ENCODE measurements around the gene SLC3A2.

The SLC3A2 gene

DNA sequence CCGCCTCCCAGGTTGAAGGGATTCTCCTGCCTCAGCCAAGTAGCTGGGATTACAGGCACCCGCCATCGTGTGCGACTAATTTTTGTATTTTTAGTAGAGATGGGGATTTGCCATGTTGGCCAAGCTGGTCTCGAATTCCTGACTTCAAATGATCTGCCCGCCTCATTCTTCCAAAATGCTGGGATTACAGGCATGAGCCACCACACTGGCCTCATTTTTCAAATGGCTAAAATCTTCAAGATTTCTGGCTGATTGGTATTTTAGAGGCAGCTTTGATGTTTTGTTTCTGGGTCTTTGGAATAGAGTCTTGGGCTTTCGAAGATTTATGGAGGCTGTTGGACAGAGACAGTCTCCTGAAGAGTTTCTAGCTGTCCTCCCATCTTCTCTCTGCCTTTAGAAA is 5.8 kb upstream of the SLC3A2 start:
- H3K9ac ChIP-seq (ENCODE audit: low read length): no peak overlapping the region
- no peaks in the 10 kb centered on the region for H3K27me3 ChIP-seq (ENCODE audit: control insufficient read depth, insufficient read depth, low read length)
- peaks cover 6% of the 10 kb centered on the region for H3K4me1 ChIP-seq (ENCODE audit: control insufficient read depth, low read depth, low read length)
- H3K4me3 ChIP-seq (ENCODE audit: low read length): no peak overlapping the region
- peaks cover 56% of the 10 kb centered on the region for H3K36me3 ChIP-seq (ENCODE audit: control insufficient read depth, low read depth, low read length)
- no peak overlapping the region for H3K27ac ChIP-seq (ENCODE audit: low read length)
- no peaks in the 10 kb centered on the region for H3K9me3 ChIP-seq (ENCODE audit: control insufficient read depth, low read depth, low read length)

DNA sequence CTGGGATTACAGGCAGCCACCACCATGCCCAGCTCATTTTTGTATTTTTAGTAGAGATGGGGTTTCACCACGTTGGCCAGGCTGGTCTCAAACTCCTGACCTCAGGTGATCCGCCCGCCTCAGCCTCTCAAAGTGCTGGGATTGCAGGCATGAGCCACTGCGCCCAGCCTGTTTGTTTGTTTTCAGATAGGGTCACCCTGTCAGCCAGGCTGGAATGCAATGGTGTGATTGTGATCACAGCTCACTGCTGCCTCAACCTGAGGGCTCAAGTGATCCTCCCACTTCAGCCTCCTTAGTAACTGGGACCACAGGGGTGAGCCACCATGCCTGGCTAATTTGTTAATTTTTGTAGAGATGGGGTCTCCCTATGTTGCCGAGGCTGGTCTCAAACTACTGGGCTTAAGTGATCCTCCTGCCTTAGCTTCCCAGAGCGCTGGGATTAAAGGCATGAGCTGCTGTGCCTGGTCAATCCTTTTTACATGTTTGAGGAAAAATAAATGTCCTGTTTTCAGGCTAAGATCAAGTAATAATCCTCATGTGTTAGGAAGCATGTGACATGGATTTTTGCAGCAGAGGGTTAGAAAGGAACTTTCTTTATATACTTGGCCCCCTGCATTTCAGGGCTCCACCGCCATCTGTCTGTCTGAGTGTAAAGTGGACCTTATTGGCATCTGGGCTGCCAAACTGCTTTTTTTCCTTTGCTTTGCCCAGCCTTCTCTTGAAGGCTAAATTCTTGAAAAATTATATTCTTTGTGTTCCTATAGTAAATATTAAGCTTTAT is 4.8 kb upstream of the SLC3A2 start:
- no peak overlapping the region for H3K27ac ChIP-seq (ENCODE audit: low read length)
- H3K4me1 ChIP-seq (ENCODE audit: control insufficient read depth, low read depth, low read length): peaks cover 13% of the 10 kb centered on the region
- no peak overlapping the region for H3K9ac ChIP-seq (ENCODE audit: low read length)
- no peak overlapping the region for H3K4me3 ChIP-seq (ENCODE audit: low read length)
- H3K27me3 ChIP-seq (ENCODE audit: control insufficient read depth, insufficient read depth, low read length): no peaks in the 10 kb centered on the region
- H3K9me3 ChIP-seq (ENCODE audit: control insufficient read depth, low read depth, low read length): no peaks in the 10 kb centered on the region
- H3K36me3 ChIP-seq (ENCODE audit: control insufficient read depth, low read depth, low read length): peaks cover 58% of the 10 kb centered on the region

DNA sequence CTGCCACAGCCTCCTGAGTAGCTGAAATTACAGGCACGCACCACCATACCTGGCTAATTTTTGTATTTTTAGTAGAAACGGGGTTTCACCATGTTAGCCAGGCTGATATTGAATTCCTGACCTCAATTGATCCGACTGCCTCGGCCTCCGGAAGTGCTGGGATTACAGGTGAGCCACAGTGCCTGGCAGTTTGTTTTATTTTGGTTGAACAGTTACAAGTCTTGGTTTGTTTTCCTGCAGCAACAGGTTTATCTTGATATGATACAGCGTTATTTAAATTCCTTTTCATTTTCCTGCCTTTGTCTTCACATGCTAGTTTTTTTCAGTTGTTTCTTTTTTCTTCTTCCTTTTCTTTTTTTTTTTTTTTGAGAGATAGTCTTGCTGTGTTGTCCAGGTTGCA is 4.0 kb upstream of the SLC3A2 start:
- Histone ChIP-seq H3K4me1 (ENCODE audit: control insufficient read depth, low read depth, low read length) (peaks cover 13% of the 10 kb centered on the region), H3K36me3 (ENCODE audit: control insufficient read depth, low read depth, low read length) (peaks cover 56% of the 10 kb centered on the region), H3K27ac (ENCODE audit: low read length) (no peak overlapping the region), H3K4me3 (ENCODE audit: low read length) (no peak overlapping the region), H3K27me3 (ENCODE audit: control insufficient read depth, insufficient read depth, low read length) (no peaks in the 10 kb centered on the region), H3K9me3 (ENCODE audit: control insufficient read depth, low read depth, low read length) (no peaks in the 10 kb centered on the region), H3K9ac (ENCODE audit: low read length) (no peak overlapping the region)

DNA sequence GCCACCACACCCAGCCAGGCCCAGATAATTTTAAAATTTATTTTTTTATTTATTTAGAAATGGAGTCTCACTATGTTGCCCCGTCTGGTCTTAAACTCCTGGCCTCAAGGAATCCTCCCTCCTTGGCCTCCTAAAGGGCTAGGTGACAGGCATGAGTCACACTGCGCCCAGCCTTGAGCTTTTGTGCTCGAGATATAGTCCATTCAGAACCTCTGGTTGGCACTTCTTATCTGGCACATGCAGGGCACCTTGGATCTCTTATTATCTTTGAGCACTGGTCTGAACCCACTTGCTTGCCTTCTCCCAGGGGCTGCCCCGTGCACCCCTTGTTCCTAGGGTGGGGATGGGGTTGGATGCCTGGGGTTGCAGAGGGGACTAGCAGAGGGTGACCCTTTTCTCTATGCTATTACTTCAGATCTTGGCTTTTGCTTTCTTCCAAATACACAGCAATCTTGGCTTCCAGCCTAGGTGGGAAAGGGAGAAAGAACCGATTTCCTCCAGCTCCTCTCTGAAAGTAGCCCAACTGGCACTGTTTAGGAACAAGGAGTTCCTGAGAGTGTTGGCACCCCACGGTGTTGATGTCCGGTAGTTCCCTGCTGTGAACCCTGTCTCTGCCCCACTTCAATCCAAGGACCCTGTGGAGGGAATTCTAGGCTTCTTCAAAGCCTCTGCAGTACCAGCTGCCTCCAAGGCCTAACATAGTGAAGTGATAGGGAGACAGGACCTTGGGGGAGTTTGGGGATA is 1.3 kb upstream of the SLC3A2 start:
- Histone ChIP-seq H3K36me3 (ENCODE audit: control insufficient read depth, low read depth, low read length) (peaks cover 67% of the 10 kb centered on the region), H3K27ac (ENCODE audit: low read length) (peak overlapping the region; percentile 26), H3K4me3 (ENCODE audit: low read length) (peak overlapping the region; percentile 89), H3K4me1 (ENCODE audit: control insufficient read depth, low read depth, low read length) (peaks cover 28% of the 10 kb centered on the region), H3K9ac (ENCODE audit: low read length) (peak overlapping the region; percentile 100), H3K9me3 (ENCODE audit: control insufficient read depth, low read depth, low read length) (no peaks in the 10 kb centered on the region), H3K27me3 (ENCODE audit: control insufficient read depth, insufficient read depth, low read length) (no peaks in the 10 kb centered on the region)

DNA sequence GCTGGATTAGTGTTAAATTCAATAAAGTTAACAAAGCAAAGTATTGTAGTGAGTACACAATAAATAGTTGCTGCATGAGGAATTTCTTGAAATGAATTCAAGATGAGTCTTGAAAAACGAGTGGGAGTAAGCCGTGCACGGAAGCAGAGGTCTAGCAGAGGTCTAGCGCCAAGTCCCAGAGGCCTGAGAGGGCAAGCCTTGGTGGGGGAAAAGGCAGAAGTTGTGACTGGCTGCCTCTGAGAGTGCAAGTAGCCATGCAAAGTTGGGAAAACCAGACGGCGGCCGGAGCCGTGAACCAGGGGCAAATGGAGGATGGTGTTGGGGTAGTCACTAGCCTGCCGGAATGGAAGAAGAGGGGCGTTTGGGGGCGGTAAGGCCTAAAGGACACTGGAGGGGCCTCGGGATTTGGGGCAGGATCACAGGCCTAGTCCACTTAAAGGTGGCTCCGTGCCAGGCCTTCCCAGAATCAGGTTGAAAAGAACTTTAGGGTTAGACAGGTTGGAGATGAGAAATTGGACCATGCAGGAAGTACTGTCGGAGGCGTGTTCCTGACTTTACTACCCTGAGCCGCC is 379 bp upstream of the SLC3A2 start:
- no peaks in the 10 kb centered on the region for H3K27me3 ChIP-seq (ENCODE audit: control insufficient read depth, insufficient read depth, low read length)
- peak overlapping the region; percentile 100 for H3K9ac ChIP-seq (ENCODE audit: low read length)
- peaks cover 67% of the 10 kb centered on the region for H3K36me3 ChIP-seq (ENCODE audit: control insufficient read depth, low read depth, low read length)
- peak overlapping the region; percentile 26 for H3K27ac ChIP-seq (ENCODE audit: low read length)
- H3K9me3 ChIP-seq (ENCODE audit: control insufficient read depth, low read depth, low read length): no peaks in the 10 kb centered on the region
- peaks cover 28% of the 10 kb centered on the region for H3K4me1 ChIP-seq (ENCODE audit: control insufficient read depth, low read depth, low read length)
- peak overlapping the region; percentile 89 for H3K4me3 ChIP-seq (ENCODE audit: low read length)

DNA sequence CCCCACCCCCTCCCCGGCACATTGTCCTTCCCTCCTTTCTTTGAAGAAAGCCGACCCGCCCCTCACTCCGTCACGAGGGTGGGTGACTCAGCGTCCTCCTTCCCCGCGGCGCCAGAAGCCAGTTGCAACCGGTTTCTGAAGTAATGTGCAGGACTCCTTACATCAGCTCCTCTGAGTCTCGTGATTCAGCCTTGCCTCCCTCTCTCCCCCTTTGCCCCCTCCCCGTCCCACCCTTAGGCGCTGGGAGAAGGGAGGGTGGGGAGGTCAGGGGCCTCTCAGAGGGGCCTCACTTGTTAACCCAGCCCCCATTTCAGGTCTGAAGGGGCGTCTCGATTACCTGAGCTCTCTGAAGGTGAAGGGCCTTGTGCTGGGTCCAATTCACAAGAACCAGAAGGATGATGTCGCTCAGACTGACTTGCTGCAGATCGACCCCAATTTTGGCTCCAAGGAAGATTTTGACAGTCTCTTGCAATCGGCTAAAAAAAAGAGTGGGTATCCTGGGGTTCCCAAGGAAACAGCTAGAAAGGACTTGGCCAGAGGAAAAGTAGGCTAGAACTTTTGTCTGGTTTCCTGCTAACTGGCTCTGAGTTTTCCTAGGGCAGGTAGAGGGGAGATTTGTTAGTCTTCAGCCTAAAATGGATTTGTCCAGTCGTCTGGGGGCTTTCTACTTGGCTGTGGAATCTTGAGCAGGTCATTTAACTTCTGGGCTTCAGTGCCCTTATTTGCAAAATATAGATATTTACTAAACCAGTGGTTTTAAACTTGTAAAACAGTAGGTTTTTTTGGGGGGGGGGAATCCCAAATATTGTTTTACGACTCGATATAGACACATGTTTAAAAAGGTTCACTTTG is 1.1 kb downstream of the SLC3A2 start:
- Histone ChIP-seq H3K4me1 (ENCODE audit: control insufficient read depth, low read depth, low read length) (peaks cover 28% of the 10 kb centered on the region), H3K27ac (ENCODE audit: low read length) (peak overlapping the region; percentile 99), H3K9me3 (ENCODE audit: control insufficient read depth, low read depth, low read length) (no peaks in the 10 kb centered on the region), H3K27me3 (ENCODE audit: control insufficient read depth, insufficient read depth, low read length) (no peaks in the 10 kb centered on the region), H3K36me3 (ENCODE audit: control insufficient read depth, low read depth, low read length) (peaks cover 71% of the 10 kb centered on the region), H3K9ac (ENCODE audit: low read length) (peak overlapping the region; percentile 100), H3K4me3 (ENCODE audit: low read length) (peak overlapping the region; percentile 89)

DNA sequence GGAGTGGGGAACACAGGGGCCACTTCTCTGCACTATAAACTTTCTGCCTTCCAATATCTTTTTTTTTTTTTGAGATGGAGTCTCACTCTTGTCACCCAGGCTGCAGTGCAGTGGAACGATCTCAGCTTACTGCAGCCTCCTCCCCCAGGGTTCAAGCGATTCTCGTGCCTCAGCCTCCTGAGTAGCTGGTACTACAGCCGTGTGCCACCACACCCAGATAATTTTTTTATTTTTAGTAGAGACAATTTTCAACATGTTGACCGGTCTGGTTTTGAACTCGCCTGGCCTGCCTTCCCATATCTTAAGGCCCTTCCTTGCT is 1.7 kb downstream of the SLC3A2 start:
- Histone ChIP-seq H3K27ac (ENCODE audit: low read length) (peak overlapping the region; percentile 99), H3K4me1 (ENCODE audit: control insufficient read depth, low read depth, low read length) (peaks cover 28% of the 10 kb centered on the region), H3K9ac (ENCODE audit: low read length) (peak overlapping the region; percentile 100), H3K27me3 (ENCODE audit: control insufficient read depth, insufficient read depth, low read length) (no peaks in the 10 kb centered on the region), H3K4me3 (ENCODE audit: low read length) (peak overlapping the region; percentile 89), H3K36me3 (ENCODE audit: control insufficient read depth, low read depth, low read length) (peaks cover 71% of the 10 kb centered on the region), H3K9me3 (ENCODE audit: control insufficient read depth, low read depth, low read length) (no peaks in the 10 kb centered on the region)

DNA sequence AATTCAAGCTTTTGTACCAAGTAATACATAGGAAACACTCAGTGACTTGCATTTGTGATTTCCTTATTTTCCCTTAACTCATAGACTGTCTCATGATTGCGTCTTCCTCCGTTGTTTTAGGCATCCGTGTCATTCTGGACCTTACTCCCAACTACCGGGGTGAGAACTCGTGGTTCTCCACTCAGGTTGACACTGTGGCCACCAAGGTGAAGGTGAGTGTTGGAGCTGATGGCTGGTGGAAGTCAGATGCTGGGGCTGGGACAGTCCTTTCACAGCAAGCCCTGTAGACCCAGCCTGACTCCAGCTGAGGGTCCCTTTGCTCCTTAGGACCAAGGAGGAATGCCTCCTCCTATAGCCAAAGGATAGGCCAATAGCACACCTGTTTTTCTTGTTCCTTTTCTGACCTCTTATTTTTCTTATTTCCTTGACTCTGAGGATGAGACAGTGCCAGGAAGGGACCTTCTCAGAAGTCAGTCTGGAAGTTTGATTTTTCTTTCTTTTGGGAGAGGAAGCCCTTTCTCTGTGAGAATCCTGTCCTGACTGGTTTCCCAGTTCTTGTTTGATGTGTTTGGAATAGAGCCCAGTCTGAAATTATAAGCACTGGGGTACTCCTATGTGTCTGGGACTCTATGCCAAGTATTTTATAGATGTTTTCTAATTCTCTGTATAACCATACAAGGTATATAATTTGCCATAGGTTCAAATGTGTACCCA is 2.2 kb downstream of the SLC3A2 start:
- H3K9ac ChIP-seq (ENCODE audit: low read length): peak overlapping the region; percentile 100
- H3K36me3 ChIP-seq (ENCODE audit: control insufficient read depth, low read depth, low read length): peaks cover 72% of the 10 kb centered on the region
- H3K27ac ChIP-seq (ENCODE audit: low read length): peak overlapping the region; percentile 26
- H3K9me3 ChIP-seq (ENCODE audit: control insufficient read depth, low read depth, low read length): no peaks in the 10 kb centered on the region
- peaks cover 28% of the 10 kb centered on the region for H3K4me1 ChIP-seq (ENCODE audit: control insufficient read depth, low read depth, low read length)
- peak overlapping the region; percentile 89 for H3K4me3 ChIP-seq (ENCODE audit: low read length)
- no peaks in the 10 kb centered on the region for H3K27me3 ChIP-seq (ENCODE audit: control insufficient read depth, insufficient read depth, low read length)

DNA sequence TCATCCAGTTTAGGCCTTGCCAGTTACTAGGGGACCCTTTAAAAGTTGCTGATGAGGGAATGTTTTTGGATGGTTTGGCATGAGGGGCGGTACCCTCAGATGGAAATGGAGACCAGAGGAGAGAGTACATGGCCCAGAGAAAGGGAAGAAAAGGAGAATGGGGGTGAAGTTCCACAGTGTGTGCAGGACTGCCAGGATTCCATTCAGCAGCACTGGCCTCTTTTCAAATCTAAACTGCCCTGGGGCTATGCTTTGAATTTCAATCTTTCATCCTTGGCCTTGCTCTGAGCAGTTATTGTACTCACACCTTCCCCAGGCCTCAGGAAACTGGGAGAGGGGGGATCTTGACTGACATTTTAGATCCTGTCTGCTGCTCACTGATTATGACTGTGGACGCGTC is 3.0 kb downstream of the SLC3A2 start:
- Histone ChIP-seq H3K4me3 (ENCODE audit: low read length) (peak overlapping the region; percentile 89), H3K9me3 (ENCODE audit: control insufficient read depth, low read depth, low read length) (no peaks in the 10 kb centered on the region), H3K36me3 (ENCODE audit: control insufficient read depth, low read depth, low read length) (peaks cover 76% of the 10 kb centered on the region), H3K27ac (ENCODE audit: low read length) (no peak overlapping the region), H3K27me3 (ENCODE audit: control insufficient read depth, insufficient read depth, low read length) (no peaks in the 10 kb centered on the region), H3K4me1 (ENCODE audit: control insufficient read depth, low read depth, low read length) (peaks cover 28% of the 10 kb centered on the region), H3K9ac (ENCODE audit: low read length) (no peak overlapping the region)

DNA sequence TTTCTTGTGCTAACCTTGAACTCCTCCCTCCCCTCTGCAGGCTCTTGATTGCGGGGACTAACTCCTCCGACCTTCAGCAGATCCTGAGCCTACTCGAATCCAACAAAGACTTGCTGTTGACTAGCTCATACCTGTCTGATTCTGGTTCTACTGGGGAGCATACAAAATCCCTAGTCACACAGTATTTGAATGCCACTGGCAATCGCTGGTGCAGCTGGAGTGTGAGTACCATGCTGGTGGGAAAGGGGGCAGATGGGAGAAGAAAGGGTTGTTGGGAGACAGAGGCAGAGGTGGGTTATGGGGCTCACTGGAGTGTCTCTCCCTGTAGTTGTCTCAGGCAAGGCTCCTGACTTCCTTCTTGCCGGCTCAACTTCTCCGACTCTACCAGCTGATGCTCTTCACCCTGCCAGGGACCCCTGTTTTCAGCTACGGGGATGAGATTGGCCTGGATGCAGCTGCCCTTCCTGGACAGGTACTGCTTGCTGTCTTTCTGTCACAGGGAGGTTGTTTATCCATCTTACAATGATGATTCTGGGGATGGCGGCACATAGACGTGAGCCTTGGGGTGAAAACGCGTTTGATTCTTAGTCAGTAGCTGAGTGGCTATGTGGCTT is 4.5 kb downstream of the SLC3A2 start:
- H3K27ac ChIP-seq (ENCODE audit: low read length): no peak overlapping the region
- no peak overlapping the region for H3K9ac ChIP-seq (ENCODE audit: low read length)
- H3K4me1 ChIP-seq (ENCODE audit: control insufficient read depth, low read depth, low read length): peaks cover 18% of the 10 kb centered on the region
- H3K9me3 ChIP-seq (ENCODE audit: control insufficient read depth, low read depth, low read length): no peaks in the 10 kb centered on the region
- H3K36me3 ChIP-seq (ENCODE audit: control insufficient read depth, low read depth, low read length): peaks cover 80% of the 10 kb centered on the region
- H3K4me3 ChIP-seq (ENCODE audit: low read length): no peak overlapping the region
- H3K27me3 ChIP-seq (ENCODE audit: control insufficient read depth, insufficient read depth, low read length): no peaks in the 10 kb centered on the region

Data from iPS-18a (cell line).